Fibroblast of the aortic adventitia (primary cell): ENCODE data around the gene DNAH3. TPM values are rescaled to one million over a fixed set of nuclear protein-coding genes. Genes with fewer than 3 reads are reported as not detected.

Experiments used
- DNase-seq: peaks from one replicate; pipeline ENCODE4 v3.0.0-alpha.2; 2010; ENCODE audit warnings: low read depth
- H3K4me3 ChIP-seq: 2 replicates; pipeline ENCODE4 v1.5.1; 2011; ENCODE audit warnings: low read depth, mild to moderate bottlenecking, control low read depth, low read length, moderate library complexity
- CTCF ChIP-seq: IDR thresholded peaks from 2 replicates; pipeline ENCODE4 v1.5.1; 2011; ENCODE audit warnings: mild to moderate bottlenecking, low read length, control low read depth, inconsistent platforms; ENCODE audit not compliant: insufficient read depth
- total RNA-seq: library from RNA; depleted of rRNA; stranded (reverse); fragments of >200 nt; gene quantifications from 2 replicates; pipeline ENCODE4 v1.2.3, GENCODE V29; 2012; ENCODE audit warnings: low replicate concordance

Gene DNAH3
- total RNA-seq, 1 donor: not detected

- no peak for DNase-seq
- no peak for TF ChIP-seq CTCF
- H3K4me3 ChIP-seq: no peak overlapping the region
Observed at GRCh38 chr16:21092951-21093350, 57.7 kb downstream of the DNAH3 start.

- TF ChIP-seq CTCF: no peak
- peak; percentile 73 for DNase-seq
- no peak overlapping the region for H3K4me3 ChIP-seq
Observed at GRCh38 chr16:21088646-21089538, 61.8 kb downstream of the DNAH3 start.

GRCh38 chr16:21088143-21088542 is 62.5 kb downstream of the DNAH3 start:
- H3K4me3 ChIP-seq: no peak overlapping the region
- DNase-seq: no peak
- no peak for TF ChIP-seq CTCF

GRCh38 chr16:21084631-21085225 is 65.9 kb downstream of the DNAH3 start:
- TF ChIP-seq CTCF: no peak
- DNase-seq: no peak
- no peak overlapping the region for H3K4me3 ChIP-seq

- no peak overlapping the region for H3K4me3 ChIP-seq
- TF ChIP-seq CTCF: peak; percentile 76
- DNase-seq: peak; percentile 70
Observed at GRCh38 chr16:21083729-21084268, 66.8 kb downstream of the DNAH3 start.

DNA sequence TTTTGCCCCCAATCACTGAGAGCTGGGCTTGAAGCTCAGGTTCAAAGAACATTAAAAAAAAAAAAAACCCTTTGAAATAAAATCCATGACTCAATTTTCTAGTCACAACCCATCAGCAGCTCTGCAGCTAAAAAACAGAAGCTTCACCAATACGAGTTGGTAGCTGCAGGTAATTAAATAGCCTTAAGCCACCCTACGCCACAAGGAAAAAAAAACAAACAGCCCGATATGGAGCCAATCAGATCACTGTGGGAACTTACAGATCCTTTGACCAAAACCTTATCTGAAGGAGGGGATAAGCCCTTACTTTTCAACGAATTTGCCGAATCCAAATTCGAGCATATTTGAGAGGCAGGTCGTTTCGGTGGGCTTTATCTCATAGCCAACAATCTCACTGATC is 69.3 kb downstream of the DNAH3 start:
- no peak for TF ChIP-seq CTCF
- no peak for DNase-seq
- H3K4me3 ChIP-seq: no peak overlapping the region
